ENCODE measurements around the gene ZNG1A. TPM values are rescaled to one million over a fixed set of nuclear protein-coding genes. Genes with fewer than 3 reads are reported as not detected.
"Not testable (repeated sequence)": the region's sequence is repeated elsewhere in the genome, so short reads cannot be mapped to it uniquely, and the experiment has no call there.

ZNG1A gene
- total RNA-seq, 2 donors from 2014 or later: 33.7 to 64.6 TPM

DNA sequence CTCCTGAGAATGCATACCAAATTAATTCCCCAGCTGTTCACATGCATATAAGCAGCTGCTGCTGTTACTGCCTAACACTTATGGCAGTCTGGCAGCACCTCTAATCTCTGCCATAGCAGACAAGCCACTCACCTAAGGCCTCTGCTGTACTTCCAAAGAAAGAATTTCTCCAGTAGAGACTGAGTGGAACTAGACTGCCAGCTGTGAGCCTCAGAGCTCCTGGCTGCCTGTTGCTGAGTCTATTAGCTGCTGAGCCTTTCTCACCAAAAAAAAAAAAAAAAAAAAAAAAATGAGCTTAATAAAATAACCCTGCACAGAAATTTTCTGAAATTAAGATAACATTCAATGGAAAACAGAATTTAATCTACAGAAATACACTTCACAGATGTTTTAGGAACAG is 27.7 kb downstream of the ZNG1A start:
- DNase-seq; H3K27ac ChIP-seq; H3K4me3 ChIP-seq; ATAC-seq; H3K4me1 ChIP-seq; H3K27me3 ChIP-seq; H3K9me3 ChIP-seq; intact Hi-C loops (cut with DNase I); H3K36me3 ChIP-seq (replicated peaks in 1 of 2; ENCODE audit: insufficient read depth in 1 of 2, low read depth in 2 of 2): not testable (repeated sequence)

DNA sequence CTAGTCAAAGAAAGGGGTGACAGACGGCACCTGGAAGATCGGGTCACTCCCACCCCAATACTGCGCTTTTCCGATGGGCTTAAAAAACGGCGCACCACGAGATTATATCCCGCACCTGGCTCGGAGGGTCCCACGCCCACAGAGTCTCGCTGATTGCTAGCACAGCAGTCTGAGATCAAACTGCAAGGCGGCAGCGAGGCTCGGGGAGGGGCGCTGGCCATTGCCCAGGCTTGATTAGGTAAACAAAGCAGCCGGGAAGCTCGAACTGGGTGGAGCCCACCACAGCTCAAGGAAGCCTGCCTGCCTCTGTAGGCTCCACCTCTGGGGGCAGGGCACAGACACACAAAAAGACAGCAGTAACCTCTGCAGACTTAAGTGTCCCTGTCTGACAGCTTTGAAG is 39.0 kb downstream of the ZNG1A start:
- H3K4me1 ChIP-seq; H3K4me3 ChIP-seq; DNase-seq; H3K27ac ChIP-seq; H3K9me3 ChIP-seq; intact Hi-C loops (cut with DNase I); H3K36me3 ChIP-seq (replicated peaks in 1 of 2; ENCODE audit: insufficient read depth in 1 of 2, low read depth in 2 of 2); H3K27me3 ChIP-seq; ATAC-seq: not testable (repeated sequence)
- 92 to 97% methylated on average over 4 to 17 of the region's 17 CpGs for WGBS, 2 donors

DNA sequence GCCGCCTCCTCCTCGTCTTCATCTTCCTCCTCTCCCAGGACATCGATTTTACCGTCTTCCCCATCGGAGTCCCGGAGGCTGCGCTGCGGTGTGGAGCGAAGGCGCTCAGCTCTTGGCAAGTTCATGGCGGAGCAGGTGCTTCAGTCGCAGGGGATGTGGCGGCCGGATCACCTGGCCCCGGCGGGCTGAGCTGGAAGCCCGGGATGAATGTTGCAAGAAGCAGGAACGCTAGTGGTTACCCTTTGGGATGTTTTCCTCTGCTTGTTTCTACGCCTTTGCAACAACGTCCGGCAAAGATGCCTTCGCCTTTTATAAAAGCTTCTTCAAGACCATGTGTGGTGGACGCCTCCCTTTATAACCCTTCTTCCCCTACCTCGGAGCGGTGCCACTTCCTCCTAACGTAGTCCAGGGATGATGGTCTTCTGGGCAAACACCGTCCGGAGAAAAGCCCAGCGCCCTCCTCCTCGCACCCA is 60.8 kb downstream of the ZNG1A start, which contains the start of gene FOXD4:
Gene FOXD4, minus strand, starts transcription at position 423 of the 473 bp plus-strand sequence. Its CDS starts 298 bp downstream, at position 125.
- H3K36me3 ChIP-seq (replicated peaks in 1 of 2; ENCODE audit: insufficient read depth in 1 of 2, low read depth in 2 of 2); H3K9me3 ChIP-seq; DNase-seq; H3K4me3 ChIP-seq; intact Hi-C loops (cut with DNase I); ATAC-seq; H3K27ac ChIP-seq: not testable (repeated sequence)
- H3K4me1 ChIP-seq: peaks cover 21% of the 10 kb centered on the region
- 29 to 39% methylated on average over 22 to 24 of the region's 30 CpGs for WGBS, 2 donors
- H3K27me3 ChIP-seq: peaks cover 0 to 12% of the 10 kb centered on the region in 2 donors

DNA sequence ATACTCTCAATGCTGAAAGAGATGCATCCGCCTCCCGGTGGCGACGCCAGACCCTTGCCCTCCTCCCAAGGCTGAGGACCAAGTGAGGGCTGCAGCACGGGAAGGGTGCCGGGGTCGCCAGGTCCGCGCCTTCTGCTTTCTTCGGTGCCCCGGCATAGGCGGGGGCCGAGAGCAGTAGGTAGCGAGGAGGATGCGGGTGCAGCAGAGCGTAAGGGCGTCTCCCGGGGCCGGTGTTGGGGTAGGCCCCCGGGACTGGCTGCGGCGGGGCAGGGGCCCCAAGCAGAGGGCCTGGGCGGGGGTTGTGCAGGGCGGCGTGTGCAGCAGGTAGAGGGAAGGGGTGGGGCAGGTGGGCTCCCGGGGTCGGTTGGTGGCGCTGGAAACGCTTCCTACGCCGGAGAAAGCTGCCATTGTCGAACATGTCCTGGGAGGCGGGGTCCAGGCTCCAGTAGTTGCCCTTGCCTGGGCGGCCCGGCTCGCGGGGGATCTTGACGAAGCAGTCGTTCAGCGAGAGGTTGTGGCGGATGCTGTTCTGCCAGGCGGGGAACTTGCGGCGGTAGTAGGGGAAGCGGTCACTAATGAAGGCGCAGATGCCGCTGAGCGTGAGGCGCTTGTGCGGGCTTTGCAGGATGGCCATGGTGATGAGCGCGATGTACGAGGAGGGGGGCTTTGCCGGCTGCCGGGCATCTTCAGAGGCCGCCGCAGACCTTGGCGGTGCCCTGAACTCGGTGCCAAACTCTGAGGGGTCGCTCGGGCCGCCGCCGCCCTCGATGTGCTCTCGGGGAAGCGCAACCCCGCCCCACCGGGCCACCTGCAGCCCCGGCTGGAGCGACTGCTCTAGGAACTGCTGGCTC is 61.5 kb downstream of the ZNG1A start:
- DNase-seq; intact Hi-C loops (cut with DNase I); H3K4me3 ChIP-seq; ATAC-seq; H3K36me3 ChIP-seq (replicated peaks in 1 of 2; ENCODE audit: insufficient read depth in 1 of 2, low read depth in 2 of 2); H3K27ac ChIP-seq; H3K9me3 ChIP-seq: not testable (repeated sequence)
- 5 to 12% methylated on average over 23 to 42 of the region's 71 CpGs for WGBS, 2 donors
- Histone ChIP-seq H3K27me3 (peaks cover 0 to 12% of the 10 kb centered on the region in 2 donors), H3K4me1 (peaks cover 21% of the 10 kb centered on the region)

DNA sequence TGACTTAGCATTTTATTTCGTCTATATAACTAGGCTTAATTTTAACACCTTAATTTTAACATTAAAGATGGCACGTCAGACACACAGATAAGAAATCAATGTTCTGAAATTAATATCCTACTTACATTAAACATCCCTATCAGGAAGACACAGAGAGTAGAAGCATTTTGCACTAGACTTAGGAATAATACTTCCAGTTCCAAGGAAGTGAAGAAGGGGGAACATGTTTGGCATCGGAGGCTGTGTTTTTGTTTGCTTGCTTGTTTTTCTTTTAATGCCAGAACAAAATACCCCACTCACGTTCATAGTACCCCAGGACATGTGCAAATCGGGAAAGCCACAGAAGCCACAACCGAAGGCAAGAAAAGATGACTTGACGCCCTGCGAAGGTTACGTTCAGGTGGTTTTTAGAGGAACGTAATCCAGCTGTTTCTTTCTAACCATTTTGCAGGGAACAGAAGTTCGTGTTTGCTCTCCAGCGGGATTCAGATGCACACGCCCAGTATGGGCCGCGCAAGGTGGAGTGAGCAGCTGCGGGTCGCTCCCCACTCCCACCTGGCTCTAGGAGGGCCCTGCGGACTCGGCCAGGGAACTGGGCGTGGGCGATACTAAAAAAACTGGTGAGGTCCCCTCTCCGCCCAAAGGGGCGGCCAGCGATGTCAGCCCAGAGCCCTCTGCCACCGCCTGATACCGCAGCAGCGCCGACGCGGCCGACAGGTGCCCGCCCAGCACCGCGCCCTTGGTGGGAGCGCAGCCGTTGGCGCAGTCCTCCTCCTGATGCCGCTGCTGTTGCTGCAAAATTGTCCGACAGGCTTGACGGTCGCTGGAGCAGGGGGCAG is 62.4 kb downstream of the ZNG1A start:
- Histone ChIP-seq H3K4me1 (peaks cover 21% of the 10 kb centered on the region), H3K27me3 (peaks cover 0 to 12% of the 10 kb centered on the region in 2 donors)
- DNase-seq; H3K27ac ChIP-seq; H3K9me3 ChIP-seq; H3K4me3 ChIP-seq; H3K36me3 ChIP-seq (replicated peaks in 1 of 2; ENCODE audit: insufficient read depth in 1 of 2, low read depth in 2 of 2); ATAC-seq; intact Hi-C loops (cut with DNase I): not testable (repeated sequence)
- WGBS, 2 donors: 14 to 29% methylated on average over 10 to 40 of the region's 41 CpGs

DNA sequence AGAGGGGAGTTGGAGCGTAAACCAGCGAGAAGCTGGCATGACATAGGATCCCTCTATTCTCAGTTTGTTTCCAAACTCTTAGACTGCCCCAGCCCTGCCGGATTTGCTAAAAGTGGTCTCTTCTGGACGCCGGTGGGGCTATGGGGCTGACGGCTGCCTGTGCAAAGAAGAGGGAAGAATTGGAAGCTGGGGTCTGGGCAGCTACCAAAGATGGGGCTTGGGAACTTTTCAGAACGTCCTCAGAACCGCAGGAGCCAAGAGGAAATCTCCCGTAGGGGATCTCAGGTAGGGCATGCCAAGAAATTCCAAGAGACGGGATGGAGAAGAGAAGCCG is 63.8 kb downstream of the ZNG1A start:
- H3K4me3 ChIP-seq; H3K36me3 ChIP-seq (replicated peaks in 1 of 2; ENCODE audit: insufficient read depth in 1 of 2, low read depth in 2 of 2); H3K27ac ChIP-seq; ATAC-seq; DNase-seq; H3K9me3 ChIP-seq; intact Hi-C loops (cut with DNase I): not testable (repeated sequence)
- Histone ChIP-seq H3K27me3 (peaks cover 0 to 12% of the 10 kb centered on the region in 2 donors), H3K4me1 (peaks cover 21% of the 10 kb centered on the region)
- 13 to 20% methylated on average over 9 to 11 of the region's 11 CpGs for WGBS, 2 donors

DNA sequence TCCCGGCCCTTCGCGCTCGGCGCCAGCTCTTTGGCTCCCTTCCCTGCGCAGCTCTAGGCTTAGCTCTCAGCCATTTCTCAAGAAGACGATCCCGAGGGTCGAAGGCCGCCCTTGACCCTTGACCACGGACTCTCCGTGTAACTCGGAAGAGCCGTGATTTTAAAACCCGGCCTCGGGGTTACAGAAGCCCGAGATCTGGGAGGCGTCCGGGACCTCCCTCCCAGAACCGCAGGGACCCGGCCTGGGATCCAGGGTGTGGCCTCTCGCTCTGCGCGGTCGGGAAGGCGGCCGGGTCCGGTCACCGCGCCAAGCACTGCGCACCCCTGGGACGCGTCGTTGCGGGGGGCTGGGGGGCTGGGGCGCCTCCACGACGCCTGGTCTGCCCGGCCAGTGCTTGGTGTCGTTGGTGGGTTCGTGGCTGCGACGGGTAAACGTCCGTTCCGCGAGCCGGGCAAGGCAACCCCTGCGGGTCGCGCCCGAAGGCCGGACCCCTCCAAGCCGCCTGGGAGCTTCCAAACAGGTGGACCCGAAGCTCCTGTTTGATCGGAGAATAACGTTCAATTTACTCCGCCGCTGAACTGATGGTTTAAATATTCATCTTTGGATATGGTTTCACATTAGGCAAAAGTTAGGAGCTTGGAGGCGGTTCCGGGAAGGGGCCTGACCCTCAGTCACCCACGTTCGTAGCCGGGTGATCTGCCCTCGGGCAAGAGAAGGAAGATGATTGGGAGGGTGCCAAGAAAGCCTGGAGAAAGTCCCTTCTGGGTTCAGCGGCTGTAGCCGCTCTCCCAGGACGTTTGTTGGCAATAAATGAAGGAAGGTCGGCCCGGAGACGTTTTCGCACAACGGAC is 64.4 kb downstream of the ZNG1A start:
- H3K27ac ChIP-seq; H3K9me3 ChIP-seq; intact Hi-C loops (cut with DNase I); H3K36me3 ChIP-seq (replicated peaks in 1 of 2; ENCODE audit: insufficient read depth in 1 of 2, low read depth in 2 of 2); H3K4me3 ChIP-seq; ATAC-seq: not testable (repeated sequence)
- H3K27me3 ChIP-seq: peaks cover 0 to 12% of the 10 kb centered on the region in 2 donors
- 3 to 8% methylated on average over 20 to 71 of the region's 73 CpGs for WGBS, 2 donors
- peak in 1 of 4 donors; percentile 17 for DNase-seq
- H3K4me1 ChIP-seq: peaks cover 21% of the 10 kb centered on the region

DNA sequence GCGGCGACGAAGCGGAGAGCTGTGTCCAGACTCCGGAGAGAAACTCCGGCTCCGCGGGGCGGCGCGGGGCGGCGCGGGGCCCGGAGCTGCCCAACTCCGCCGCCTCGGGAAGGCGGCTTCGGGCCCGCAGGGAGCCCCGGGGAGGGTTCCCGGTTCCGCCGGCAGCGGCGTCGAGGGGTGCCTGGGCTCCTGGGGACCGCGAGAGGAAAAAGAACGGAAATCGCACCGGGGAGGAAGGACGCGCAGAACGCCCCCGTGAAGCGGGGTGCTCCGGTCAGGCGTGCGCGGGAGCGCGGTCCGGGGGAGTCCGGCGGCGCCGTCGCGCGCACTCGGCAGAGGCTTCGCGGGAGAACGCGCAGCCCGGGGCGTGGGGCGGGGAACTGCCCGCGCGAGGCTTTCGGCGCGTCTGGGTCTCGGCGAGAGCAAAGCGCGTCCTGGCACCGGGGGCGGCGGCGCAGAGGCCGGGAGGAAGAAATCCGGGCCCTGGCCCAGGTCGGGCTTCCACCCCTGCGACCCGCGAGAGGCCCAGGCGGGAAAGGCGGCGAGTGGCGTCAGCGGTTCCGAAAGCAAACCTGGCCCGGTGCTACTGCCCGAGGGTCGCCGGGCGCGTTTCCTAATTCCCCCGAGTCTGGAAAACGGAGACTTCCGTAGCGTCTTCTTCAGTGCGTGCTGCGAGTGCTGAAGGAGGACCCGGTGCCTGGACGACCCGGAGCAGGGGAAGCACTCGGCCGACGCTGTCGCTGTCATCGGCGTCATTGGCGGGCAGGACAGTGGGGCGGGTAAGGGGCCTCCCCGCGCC is 65.2 kb downstream of the ZNG1A start:
- intact Hi-C loops (cut with DNase I); H3K27ac ChIP-seq; H3K36me3 ChIP-seq (replicated peaks in 1 of 2; ENCODE audit: insufficient read depth in 1 of 2, low read depth in 2 of 2); H3K4me3 ChIP-seq; H3K9me3 ChIP-seq: not testable (repeated sequence)
- DNase-seq (peak in 1 of 4 donors; percentile 17), ATAC-seq (peak; percentile 30)
- WGBS, 2 donors: 1% methylated on average over 104 of the region's 111 CpGs; no CpG with 5 or more reads in 1 of the 2 donors
- peaks cover 0 to 12% of the 10 kb centered on the region in 2 donors for H3K27me3 ChIP-seq
- peaks cover 21% of the 10 kb centered on the region for H3K4me1 ChIP-seq

DNA sequence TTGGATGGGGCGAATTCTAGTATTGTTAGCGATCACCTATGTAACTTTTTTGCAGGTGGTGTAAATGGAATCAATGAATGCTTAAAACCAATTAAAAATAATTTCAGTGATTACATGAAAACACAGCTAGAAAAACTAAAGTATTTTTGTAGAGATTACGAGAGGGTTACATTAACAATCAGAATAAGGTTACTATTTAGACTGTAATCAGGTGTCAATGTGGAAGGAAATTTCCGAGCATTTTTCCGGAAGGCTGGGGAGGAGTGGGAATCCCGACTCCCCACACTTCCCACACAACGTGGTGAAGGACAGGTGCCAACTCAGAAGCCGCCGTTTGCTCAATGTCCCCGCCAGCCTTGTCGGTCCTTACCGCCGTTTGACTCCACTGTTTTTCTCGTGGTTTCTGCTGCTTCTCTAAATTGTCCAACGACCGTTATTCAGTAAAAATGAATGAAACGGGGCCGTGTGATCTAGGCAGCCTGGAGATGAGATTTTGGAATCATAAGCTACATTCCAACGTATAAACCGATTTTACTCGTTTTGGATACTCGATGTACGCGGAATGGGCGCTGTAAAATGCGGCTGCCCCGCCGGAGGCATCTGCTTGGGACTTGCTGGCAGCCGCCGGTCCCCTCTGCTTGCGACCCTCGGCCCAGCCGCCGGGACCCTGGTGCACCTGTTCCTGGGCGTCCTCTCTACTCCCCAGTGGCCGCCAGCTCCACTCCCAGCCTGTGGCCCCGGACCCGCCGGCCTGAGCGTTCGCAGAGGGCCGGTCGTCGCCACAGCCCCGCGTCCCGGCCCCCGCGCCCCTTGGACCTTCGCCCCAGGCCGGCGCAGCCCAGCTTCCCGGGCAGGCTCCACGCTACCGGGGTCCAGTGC is 66.0 kb downstream of the ZNG1A start:
- Histone ChIP-seq H3K27me3 (peaks cover 0 to 12% of the 10 kb centered on the region in 2 donors), H3K4me1 (peaks cover 21% of the 10 kb centered on the region)
- H3K9me3 ChIP-seq; H3K27ac ChIP-seq; H3K4me3 ChIP-seq; H3K36me3 ChIP-seq (replicated peaks in 1 of 2; ENCODE audit: insufficient read depth in 1 of 2, low read depth in 2 of 2); intact Hi-C loops (cut with DNase I); DNase-seq: not testable (repeated sequence)
- ATAC-seq: peak; percentile 12
- WGBS, 2 donors: 12 to 25% methylated on average over 21 to 37 of the region's 55 CpGs

Measured in body of pancreas (tissue), 4 donors.